Measurements from ENCODE around the gene SLC24A5.

Gene SLC24A5

GRCh38 chr15:48096813-48097212 lies 24.0 kb upstream of the SLC24A5 start:
- TF ChIP-seq, protein P1, sequence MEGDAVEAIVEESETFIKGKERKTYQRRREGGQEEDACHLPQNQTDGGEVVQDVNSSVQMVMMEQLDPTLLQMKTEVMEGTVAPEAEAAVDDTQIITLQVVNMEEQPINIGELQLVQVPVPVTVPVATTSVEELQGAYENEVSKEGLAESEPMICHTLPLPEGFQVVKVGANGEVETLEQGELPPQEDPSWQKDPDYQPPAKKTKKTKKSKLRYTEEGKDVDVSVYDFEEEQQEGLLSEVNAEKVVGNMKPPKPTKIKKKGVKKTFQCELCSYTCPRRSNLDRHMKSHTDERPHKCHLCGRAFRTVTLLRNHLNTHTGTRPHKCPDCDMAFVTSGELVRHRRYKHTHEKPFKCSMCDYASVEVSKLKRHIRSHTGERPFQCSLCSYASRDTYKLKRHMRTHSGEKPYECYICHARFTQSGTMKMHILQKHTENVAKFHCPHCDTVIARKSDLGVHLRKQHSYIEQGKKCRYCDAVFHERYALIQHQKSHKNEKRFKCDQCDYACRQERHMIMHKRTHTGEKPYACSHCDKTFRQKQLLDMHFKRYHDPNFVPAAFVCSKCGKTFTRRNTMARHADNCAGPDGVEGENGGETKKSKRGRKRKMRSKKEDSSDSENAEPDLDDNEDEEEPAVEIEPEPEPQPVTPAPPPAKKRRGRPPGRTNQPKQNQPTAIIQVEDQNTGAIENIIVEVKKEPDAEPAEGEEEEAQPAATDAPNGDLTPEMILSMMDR (IDR thresholded peaks at IDR 0.05): no peak

GRCh38 chr15:48097264-48097663 lies 23.5 kb upstream of the SLC24A5 start:
- TF ChIP-seq, protein P1 (IDR thresholded peaks at IDR 0.05): no peak

DNA sequence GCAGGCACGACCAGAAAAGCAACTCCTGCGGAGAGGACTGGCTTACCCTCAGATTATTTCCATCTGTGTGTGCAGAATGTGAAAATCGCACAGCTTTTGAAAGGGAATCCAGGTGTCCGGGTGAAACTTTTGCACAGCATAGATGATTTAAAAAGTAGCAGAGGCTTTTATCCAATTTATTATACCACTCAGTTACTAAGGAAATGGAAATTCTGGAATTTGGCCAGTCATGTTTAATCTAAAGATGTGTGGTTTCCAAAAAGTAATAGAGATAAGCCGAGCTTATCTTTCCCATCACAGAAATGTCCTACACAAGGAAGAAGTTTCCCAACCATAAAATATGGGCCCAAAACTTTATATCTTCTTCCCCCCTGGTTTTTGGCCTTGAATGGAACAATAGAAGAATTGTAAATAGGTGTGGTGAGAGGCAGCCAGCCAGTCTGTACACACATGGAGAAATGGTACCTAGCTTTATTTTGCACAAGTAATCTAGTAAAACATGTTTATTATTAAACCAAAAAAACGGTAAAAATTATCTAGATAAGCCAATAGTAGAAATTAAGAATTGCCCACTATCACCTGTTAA lies 19.3 kb upstream of the SLC24A5 start:
- TF ChIP-seq, protein P1 (IDR thresholded peaks at IDR 0.05): no peak

DNA sequence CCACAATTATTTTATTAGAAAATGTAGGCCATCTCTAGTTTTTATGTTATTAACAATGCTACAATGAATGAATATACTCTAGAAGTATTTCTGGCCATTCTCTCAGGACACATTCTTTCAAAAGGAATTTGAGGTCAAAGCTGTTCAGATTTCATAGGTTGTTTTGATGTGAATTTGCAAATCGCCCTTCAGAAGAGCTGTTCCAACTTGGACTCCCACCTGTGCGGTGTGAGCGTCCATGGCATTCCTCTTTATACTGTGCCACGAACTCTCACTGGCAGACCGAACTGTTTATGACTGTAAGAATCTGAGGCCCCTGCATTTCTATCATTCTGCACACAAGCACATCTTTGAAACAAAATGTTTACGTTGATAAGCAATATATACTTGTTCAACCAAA lies 18.6 kb upstream of the SLC24A5 start:
- TF ChIP-seq, protein P1 (IDR thresholded peaks at IDR 0.05): no peak

- TF ChIP-seq, protein P1 (IDR thresholded peaks at IDR 0.05): no peak
These were observed 17.1 kb upstream of the SLC24A5 start for GRCh38 chr15:48103647-48104046.

GRCh38 chr15:48105936-48106335 lies 14.9 kb upstream of the SLC24A5 start:
- TF ChIP-seq, protein P1 (IDR thresholded peaks at IDR 0.05): no peak

- TF ChIP-seq, protein P1 (IDR thresholded peaks at IDR 0.05): no peak
These were observed 11.6 kb upstream of the SLC24A5 start for GRCh38 chr15:48109212-48109611.

Measured in LNCAP (cell line).